ENCODE data around the gene ZAR1. TPM values are rescaled to one million over a fixed set of nuclear protein-coding genes. Genes with fewer than 3 reads are reported as not detected.
A peak's percentile ranks its signal among the peaks of the same experiment; 100 is the strongest.

Gene ZAR1
- polyA plus RNA-seq, 2 of the 4 experiments (the other 2 are of a cell fraction): 0.05 TPM; not detected in 1

DNA sequence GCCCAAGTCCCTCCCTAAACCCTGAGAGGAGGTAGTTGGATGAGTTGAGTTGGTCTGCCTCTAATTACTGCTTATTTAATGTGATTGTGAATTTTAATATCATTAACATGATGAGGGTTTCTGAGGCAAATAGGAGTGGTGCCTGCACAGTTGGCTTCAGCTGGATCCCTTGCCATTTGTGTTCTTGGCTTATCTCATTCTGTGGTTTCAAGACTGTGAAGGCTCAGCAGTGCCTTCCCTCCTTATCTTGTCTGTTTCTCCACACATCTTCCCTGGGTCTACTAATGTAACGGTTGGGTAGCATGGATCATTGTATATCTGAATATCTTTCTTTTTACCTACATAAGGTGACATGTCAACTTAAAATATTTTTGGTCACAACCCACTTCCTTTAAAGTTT is 8.5 kb upstream of the ZAR1 start:
- ATAC-seq (no peak), FAIRE-seq (no peak), DNase-seq (ENCODE audit: low read depth in 1 of 2, low spot score in 1 of 2) (no peak)
- TF ChIP-seq, protein P1, sequence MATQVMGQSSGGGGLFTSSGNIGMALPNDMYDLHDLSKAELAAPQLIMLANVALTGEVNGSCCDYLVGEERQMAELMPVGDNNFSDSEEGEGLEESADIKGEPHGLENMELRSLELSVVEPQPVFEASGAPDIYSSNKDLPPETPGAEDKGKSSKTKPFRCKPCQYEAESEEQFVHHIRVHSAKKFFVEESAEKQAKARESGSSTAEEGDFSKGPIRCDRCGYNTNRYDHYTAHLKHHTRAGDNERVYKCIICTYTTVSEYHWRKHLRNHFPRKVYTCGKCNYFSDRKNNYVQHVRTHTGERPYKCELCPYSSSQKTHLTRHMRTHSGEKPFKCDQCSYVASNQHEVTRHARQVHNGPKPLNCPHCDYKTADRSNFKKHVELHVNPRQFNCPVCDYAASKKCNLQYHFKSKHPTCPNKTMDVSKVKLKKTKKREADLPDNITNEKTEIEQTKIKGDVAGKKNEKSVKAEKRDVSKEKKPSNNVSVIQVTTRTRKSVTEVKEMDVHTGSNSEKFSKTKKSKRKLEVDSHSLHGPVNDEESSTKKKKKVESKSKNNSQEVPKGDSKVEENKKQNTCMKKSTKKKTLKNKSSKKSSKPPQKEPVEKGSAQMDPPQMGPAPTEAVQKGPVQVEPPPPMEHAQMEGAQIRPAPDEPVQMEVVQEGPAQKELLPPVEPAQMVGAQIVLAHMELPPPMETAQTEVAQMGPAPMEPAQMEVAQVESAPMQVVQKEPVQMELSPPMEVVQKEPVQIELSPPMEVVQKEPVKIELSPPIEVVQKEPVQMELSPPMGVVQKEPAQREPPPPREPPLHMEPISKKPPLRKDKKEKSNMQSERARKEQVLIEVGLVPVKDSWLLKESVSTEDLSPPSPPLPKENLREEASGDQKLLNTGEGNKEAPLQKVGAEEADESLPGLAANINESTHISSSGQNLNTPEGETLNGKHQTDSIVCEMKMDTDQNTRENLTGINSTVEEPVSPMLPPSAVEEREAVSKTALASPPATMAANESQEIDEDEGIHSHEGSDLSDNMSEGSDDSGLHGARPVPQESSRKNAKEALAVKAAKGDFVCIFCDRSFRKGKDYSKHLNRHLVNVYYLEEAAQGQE (IDR thresholded peaks at IDR 0.05): no peak
- TF ChIP-seq ZSCAN20 (CRISPR knock-in tag; IDR thresholded peaks at IDR 0.05): no peak
- no peak for TF ChIP-seq FOSB (CRISPR knock-in tag; IDR thresholded peaks at IDR 0.05)
- no peak for TF ChIP-seq SMC3 (IDR thresholded peaks at IDR 0.05)
- no peak for TF ChIP-seq ATOH8 (CRISPR knock-in tag; IDR thresholded peaks at IDR 0.05; ENCODE audit: low read depth)
- TF ChIP-seq EP300 (IDR thresholded peaks at IDR 0.05): no peak
- TF ChIP-seq FOXS1 (CRISPR knock-in tag; IDR thresholded peaks at IDR 0.05): no peak
- no peak for TF ChIP-seq CHD4 (IDR thresholded peaks at IDR 0.05; ENCODE audit: borderline replicate concordance)
- TF ChIP-seq RARB (CRISPR knock-in tag; IDR thresholded peaks at IDR 0.05): no peak
- TF ChIP-seq RAD21 (conservative IDR thresholded peaks at IDR 0.05 in 1 of 2, IDR thresholded peaks at IDR 0.05 in 1 of 2): no peak
- no peak for TF ChIP-seq CBX8 (IDR thresholded peaks at IDR 0.05)
- TF ChIP-seq POLR2AphosphoS2 (conservative IDR thresholded peaks at IDR 0.05; ENCODE audit: low read length): no peak
- TF ChIP-seq JUNB (IDR thresholded peaks at IDR 0.05): no peak
- H3K9me3 ChIP-seq: no peaks in the 10 kb centered on the region
- no peak overlapping the region for H3K4me3 ChIP-seq
- ChIA-PET CTCF (no interaction called here), POLR2A (no interaction called here)
- 90% methylated on average over 1 of the region's 1 CpG for whole genome bisulfite sequencing (ENCODE audit: missing lambda C conversion rate)
- H3K4me2 ChIP-seq: no peak overlapping the region
- H3K4me1 ChIP-seq: no peaks in the 10 kb centered on the region
- no peak overlapping the region for H3K27ac ChIP-seq

DNA sequence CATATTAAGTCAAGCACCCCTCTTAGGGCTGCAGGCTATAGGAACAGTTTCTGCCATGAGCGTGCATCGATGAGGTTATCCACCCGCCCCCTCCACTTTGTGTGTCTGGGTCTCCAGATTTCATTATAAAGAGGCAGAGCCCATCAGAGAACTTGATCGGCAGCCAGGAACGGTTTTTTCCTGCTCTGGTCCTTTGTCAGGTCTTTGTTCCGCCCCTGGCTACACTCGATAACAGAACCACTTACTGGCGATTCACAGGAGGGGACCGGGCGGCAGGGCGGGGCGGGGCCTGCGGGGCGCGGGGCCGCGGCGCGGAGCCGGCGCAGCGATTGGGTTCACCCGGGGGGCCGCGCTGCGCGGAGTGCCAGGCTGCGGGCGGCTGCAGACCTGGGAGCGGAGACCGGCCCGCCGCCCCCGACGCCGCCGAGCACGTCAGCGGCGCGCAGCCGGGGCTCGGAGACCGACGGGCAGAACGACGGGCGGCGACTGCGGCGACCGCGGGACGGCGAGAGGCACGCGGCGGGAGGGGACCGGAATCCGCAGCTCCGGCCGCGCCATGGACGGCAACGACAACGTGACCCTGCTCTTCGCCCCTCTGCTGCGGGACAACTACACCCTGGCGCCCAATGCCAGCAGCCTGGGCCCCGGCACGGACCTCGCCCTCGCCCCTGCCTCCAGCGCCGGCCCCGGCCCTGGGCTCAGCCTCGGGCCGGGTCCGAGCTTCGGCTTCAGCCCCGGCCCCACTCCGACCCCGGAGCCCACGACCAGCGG is 6.9 kb upstream of the ZAR1 start, which contains the start of gene SLC10A4:
SLC10A4 (plus strand) TSS at position 338 of the 771 bp plus-strand sequence; CDS start at position 557, 219 bp downstream.
- Histone ChIP-seq H3K9me3 (no peaks in the 10 kb centered on the region), H3K4me2 (peak within 1 kb of the TSS; percentile 63), H3K4me1 (no peaks in the 10 kb centered on the region), H3K27ac (peak within 1 kb of the TSS; percentile 72 to 89), H3K4me3 (peak within 1 kb of the TSS; percentile 76)
- FAIRE-seq (no peak), ATAC-seq (peak; percentile 86), DNase-seq (ENCODE audit: low read depth in 1 of 2, low spot score in 1 of 2) (peak; percentile 6 to 50)
- WGBS (ENCODE audit: missing lambda C conversion rate): 14% methylated on average over 3 of the region's 85 CpGs
- POLR2A ChIA-PET: no interaction called here
- CTCF ChIA-PET: no interaction called here
- TF ChIP-seq NPAS2 (CRISPR knock-in tag; IDR thresholded peaks at IDR 0.05; ENCODE audit: borderline replicate concordance) (no peak), HOXB5 (CRISPR knock-in tag; IDR thresholded peaks at IDR 0.05) (no peak), HOXB13 (CRISPR knock-in tag; IDR thresholded peaks at IDR 0.05; ENCODE audit: low read depth) (no peak), EHMT2 (IDR thresholded peaks at IDR 0.05; ENCODE audit: low read depth) (no peak), ELK1 (IDR thresholded peaks at IDR 0.05; ENCODE audit: low read depth, low read length) (no peak), PBX3 (IDR thresholded peaks at IDR 0.05) (no peak), NR3C1 (IDR thresholded peaks at IDR 0.05) (no peak), ATOH8 (CRISPR knock-in tag; IDR thresholded peaks at IDR 0.05; ENCODE audit: low read depth) (no peak), TFCP2L1 (CRISPR knock-in tag; IDR thresholded peaks at IDR 0.05) (no peak), NFE2L2 (conservative IDR thresholded peaks at IDR 0.05; ENCODE audit: low read length) (no peak), BHLHE40 (IDR thresholded peaks at IDR 0.05; ENCODE audit: low read depth, low read length) (no peak), RNF2 (IDR thresholded peaks at IDR 0.05; ENCODE audit: borderline replicate concordance, low read depth) (no peak), POLR2AphosphoS2 (conservative IDR thresholded peaks at IDR 0.05; ENCODE audit: low read length) (no peak)
- TF ChIP-seq, protein P2, sequence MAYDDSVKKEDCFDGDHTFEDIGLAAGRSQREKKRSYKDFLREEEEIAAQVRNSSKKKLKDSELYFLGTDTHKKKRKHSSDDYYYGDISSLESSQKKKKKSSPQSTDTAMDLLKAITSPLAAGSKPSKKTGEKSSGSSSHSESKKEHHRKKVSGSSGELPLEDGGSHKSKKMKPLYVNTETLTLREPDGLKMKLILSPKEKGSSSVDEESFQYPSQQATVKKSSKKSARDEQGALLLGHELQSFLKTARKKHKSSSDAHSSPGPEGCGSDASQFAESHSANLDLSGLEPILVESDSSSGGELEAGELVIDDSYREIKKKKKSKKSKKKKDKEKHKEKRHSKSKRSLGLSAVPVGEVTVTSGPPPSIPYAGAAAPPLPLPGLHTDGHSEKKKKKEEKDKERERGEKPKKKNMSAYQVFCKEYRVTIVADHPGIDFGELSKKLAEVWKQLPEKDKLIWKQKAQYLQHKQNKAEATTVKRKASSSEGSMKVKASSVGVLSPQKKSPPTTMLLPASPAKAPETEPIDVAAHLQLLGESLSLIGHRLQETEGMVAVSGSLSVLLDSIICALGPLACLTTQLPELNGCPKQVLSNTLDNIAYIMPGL (CRISPR knock-in tag; IDR thresholded peaks at IDR 0.05; ENCODE audit: borderline replicate concordance): no peak
- TF ChIP-seq, protein P3, sequence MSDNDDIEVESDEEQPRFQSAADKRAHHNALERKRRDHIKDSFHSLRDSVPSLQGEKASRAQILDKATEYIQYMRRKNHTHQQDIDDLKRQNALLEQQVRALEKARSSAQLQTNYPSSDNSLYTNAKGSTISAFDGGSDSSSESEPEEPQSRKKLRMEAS (IDR thresholded peaks at IDR 0.05): peak; percentile 58
- TF ChIP-seq, protein P4, sequence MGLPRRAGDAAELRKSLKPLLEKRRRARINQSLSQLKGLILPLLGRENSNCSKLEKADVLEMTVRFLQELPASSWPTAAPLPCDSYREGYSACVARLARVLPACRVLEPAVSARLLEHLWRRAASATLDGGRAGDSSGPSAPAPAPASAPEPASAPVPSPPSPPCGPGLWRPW (IDR thresholded peaks at IDR 0.05): no peak
